PC-3 (cell line): ENCODE results near the gene SLAMF7.

ENCODE experiments used
- EZH2 ChIP-seq: fragments of 300-600 bp; sonication (generic); IDR thresholded peaks from one replicate; pipeline ENCODE4 v1.6.1; 2017; ENCODE audit warnings: antibody characterized with exemption, mild to moderate bottlenecking, low read length; ENCODE audit not compliant: unreplicated experiment
- EZH2phosphoT487 ChIP-seq: fragments of 300-600 bp; sonication (generic); IDR thresholded peaks from 2 replicates; pipeline ENCODE4 v1.6.1; 2018; ENCODE audit warnings: mild to moderate bottlenecking, antibody characterized with exemption, low read length, borderline replicate concordance
- TF ChIP-seq, protein P1 (sequence below): fragments of 300-600 bp; sonication (generic); conservative IDR thresholded peaks from 2 replicates; pipeline ENCODE4 v1.5.1; 2017; ENCODE audit warnings: antibody characterized with exemption, low read depth, mild to moderate bottlenecking, low read length

DNA sequence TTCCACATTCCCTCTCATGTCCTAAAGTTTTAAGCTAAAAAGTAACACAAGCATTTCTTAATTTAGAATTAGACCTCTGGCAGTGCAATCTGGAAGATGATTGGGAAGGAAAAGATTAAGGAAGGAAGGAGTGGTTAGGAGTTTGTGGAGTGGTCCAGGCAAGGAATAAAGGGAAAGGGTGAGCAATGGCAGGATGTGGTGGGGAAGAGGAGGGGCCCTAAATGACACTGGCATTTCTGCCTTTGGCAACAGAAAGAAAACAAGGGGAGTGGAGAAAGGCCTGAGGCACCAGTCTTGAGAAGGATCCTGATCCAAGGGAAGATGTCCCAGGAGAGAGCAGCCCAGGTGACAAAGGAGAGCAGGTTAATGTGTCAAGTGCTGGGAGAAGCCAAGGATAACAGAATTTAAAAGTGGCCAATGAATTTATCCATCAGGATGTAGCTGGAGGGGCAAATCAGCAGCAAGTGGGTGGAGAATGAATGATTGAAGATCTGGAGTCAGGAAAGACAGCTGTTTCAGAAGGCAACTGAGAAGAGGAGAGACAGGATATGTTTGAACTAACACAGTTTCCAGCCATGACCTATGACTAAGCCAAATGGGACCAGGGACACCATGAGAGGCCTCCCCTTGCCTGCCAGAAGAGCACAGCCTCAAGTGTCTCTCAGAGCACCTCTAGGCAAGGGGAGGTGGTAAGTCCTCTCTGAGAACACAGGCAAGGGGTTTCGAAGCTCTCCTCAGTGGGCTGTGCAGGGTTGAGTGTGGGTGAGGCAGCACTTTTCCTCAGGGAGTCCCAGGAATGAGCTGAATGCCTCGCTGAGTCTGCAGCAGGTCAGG lies 36.1 kb downstream of the SLAMF7 start:
- TF ChIP-seq EZH2phosphoT487 = no peak
- TF ChIP-seq, protein P1, sequence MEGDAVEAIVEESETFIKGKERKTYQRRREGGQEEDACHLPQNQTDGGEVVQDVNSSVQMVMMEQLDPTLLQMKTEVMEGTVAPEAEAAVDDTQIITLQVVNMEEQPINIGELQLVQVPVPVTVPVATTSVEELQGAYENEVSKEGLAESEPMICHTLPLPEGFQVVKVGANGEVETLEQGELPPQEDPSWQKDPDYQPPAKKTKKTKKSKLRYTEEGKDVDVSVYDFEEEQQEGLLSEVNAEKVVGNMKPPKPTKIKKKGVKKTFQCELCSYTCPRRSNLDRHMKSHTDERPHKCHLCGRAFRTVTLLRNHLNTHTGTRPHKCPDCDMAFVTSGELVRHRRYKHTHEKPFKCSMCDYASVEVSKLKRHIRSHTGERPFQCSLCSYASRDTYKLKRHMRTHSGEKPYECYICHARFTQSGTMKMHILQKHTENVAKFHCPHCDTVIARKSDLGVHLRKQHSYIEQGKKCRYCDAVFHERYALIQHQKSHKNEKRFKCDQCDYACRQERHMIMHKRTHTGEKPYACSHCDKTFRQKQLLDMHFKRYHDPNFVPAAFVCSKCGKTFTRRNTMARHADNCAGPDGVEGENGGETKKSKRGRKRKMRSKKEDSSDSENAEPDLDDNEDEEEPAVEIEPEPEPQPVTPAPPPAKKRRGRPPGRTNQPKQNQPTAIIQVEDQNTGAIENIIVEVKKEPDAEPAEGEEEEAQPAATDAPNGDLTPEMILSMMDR = no peak
- no peak for TF ChIP-seq EZH2
